Activated T-cell treated with anti-CD3 and anti-CD28 coated beads, Interleukin-2, amount 50 U/mL, for 1 hour (primary cell): ENCODE measurements around the gene ARSJ.

ENCODE experiments used
- DNase-seq: peaks from one replicate; pipeline ENCODE4 v3.0.0-alpha.2; 2020

ARSJ gene

DNA sequence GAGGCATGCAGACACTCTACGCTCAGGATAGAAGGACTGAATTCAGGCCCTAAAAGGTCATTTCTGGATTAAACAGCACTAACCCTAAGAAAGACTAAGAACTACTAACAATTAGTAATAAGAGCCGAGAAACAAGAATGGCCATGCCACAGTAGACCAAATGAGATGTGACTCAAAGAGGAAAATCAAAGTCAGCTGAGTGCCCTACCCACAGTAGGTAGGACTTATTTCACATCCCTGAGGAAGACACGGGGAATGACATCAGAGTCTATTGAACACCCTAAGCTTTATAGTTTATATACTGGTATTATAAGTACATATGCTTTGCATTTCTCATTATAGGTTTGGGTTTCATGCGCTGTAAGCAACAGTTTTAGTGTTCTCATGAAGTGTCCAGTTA is 2.7 kb upstream of the ARSJ start:
- DNase-seq, result no peak

DNA sequence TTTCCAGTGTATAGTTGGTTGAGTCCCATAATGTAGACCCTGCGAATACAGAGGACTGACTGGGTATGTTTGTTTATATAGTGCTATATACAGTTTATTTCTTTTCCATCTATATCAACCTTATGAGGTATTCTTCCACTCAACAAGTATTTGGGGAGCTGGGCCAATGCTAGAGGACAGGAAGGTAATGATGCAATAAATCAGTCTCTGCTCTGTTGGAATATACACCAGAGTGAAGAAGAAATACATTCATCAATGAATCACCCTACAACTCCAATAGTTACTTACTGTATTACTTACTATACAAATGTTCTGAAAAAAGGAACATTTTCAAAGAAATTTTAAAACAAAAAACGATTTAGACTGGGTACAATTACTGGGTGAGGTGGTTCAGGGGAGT is 2.1 kb upstream of the ARSJ start:
- no peak for DNase-seq

DNA sequence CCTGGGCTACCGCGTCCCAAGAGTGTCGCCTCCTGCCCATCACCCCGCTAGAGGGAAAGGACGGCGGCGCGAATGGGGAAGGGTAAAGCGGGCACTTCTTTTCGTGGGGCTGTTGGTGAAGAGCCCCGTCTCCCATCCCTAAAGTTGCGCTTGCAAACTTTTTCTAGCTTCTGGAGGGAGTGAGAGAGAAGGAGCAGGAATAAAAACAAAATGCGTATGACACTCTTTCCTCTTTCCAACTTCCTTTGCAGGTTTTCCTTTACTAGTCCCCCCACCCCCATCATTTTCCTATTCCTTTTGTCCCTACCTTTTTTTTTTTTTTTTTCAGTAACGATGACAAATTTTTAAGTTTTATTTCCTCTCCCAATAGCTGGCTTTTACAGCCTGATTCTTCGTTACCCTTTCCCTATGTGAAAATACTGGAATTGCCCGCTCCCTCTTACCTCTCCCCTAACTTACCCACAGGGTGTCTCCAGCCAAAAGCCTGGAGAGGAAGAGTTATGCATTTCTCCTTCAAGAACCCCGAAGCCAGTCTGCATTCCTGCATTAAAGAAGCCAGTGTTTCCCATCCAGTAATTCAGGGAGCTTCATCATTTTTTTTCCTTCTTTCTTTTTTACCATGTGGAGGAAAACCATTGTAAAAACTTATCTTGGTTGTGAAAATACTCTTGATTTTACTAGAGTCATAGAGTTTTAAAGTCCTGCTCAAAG is 613 bp upstream of the ARSJ start:
- DNase-seq, result no peak

DNA sequence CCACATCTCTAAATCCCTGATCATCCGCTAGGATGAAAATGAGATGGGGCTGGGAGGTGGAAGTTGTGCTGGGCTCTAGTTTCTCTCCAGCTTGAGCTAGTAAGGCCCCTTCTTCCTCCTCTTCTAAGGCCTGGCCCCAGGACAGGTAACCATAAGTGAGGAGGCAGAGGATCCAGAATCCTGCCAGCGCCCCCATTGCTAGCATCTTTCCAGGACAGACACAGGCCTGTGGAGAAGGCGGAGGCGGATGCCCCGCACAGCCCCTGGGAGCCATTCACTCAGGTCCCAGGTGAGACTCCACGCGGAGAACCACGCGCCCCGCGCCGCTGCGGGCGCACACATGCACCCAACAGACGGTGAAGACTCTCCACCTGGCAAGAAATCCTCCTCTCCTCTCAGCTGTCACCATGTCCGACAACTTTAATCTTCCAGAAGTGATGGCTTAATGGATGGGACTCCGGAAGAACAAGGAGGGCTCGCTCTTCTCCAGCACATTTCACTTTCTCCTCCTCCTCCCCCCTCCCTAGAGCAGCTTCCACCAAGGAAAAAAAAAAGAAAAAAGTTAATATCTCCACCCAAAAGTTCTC is 793 bp downstream of the ARSJ start:
- DNase-seq, result no peak

DNA sequence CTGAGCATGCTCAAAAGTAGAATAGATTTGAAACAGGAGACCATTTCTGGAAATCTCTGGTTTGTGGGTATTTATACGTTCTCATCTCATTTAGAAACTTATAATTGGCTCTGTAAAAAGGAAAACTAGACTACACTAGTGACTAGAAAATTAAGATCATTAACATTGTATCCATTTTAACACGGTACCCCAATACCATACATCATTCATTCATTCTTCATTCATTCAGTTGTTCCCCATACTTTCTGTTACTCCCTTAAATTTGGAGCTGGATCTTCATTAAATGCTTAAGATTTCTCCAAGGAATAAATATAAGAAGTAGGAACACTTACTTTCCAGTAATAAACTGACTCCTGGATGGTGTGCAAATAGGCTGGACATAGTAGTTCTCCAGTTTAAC is 1.3 kb downstream of the ARSJ start:
- DNase-seq, result no peak

DNA sequence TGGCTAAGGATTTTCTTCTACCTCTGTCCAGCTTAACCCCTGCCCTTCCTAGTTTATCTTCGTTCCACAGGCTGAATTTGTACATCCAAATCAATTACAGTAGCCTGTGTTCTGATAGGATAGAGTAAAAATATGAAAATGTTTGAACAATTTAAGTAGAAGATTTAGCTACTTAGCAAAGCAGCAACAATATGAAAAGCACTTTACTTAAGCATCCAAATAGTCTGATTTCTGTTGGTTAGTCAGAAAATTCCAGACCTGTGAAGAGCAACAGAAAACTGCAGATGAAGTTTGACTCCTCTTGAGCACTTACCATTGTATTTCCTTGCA is 2.0 kb downstream of the ARSJ start:
- DNase-seq, result no peak

DNA sequence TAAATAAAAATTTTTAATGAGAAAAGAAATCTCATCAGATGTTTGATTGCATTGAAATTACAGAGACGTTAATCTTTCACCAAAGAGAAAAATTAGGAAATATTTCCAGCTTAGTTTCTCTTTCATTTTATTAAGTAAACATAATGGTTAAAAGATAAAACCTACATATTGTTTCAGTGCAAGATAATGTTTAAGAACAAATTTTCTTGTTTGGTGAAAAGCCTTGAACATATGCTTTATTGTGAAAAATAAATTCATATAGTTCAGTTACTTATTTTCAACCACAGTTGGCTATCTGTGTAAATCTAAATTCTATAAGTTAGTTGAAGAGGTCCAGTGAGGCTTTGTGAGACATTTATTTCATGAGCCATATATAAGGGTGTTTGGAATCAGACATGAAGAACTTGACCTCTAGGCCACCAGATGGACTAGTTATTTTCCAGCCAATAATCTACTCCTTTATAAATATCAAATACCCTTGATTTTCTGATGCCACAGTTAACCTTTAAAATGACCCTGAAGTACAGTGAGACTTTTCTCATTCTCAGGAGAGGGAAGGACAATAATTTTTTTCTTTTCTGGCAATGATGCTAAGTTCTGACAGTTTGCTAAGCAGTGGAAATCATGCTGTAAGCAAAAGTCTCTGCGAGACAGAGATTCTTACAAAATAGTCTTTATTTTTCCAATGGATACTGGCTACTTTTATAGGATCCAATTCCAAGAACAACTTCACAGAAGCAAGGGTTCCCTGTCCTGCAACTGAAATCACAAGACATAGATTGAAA is 2.5 kb downstream of the ARSJ start:
- DNase-seq, result no peak

DNA sequence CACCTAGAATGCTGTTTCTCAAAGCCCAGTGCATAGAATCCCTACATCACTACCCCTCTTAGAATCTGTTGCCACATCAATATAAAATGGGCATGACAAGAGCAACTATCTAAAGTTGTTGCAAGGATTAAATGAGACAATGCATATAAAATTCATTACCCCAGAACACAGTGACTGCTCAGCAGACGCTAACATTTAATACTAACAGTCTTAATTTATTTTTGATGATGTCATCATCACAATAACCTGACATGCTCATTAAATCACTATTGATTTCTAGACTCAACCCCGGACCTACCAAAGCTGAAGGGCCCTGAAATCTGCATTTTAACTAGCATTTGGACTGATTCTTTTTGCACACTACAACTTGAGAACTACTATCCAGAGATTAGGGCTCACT is 3.9 kb downstream of the ARSJ start:
- no peak for DNase-seq

DNA sequence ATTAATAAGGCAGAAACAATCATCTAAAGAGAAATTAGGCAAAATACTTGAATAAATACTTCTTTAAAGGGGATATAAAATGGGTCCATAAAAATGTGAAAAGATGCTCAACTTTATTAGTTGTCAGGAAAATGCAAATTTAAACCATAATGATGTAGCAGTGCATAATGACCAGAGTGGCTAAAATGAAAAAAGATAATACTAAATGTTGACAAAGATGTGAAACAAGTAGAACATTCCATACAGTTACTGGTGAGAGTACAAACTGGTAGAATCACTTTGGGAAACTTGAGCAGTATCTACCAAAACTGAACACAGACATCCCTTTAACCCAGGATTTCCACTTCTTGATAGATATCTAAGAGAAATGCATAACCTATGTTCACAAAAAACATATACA is 5.0 kb downstream of the ARSJ start:
- DNase-seq, result no peak

DNA sequence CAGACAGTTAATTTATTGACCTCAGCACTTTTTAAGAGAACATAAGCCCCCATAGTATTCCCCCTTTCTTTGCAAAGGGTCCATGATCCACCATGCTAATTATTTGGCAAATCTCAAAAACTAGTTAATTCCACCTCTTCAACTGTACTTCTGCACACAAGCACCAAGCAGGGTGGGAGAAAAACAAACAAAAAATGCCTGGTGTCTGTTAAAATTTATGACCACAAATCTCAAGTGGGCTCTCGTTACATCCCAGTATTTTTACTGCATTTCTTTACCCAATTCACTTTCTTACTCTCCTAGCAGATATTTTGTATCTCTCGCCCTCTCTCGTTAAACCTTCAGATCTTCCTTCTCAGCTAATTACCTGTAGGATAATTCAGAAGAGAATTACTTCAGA is 6.1 kb downstream of the ARSJ start:
- DNase-seq, result no peak

DNA sequence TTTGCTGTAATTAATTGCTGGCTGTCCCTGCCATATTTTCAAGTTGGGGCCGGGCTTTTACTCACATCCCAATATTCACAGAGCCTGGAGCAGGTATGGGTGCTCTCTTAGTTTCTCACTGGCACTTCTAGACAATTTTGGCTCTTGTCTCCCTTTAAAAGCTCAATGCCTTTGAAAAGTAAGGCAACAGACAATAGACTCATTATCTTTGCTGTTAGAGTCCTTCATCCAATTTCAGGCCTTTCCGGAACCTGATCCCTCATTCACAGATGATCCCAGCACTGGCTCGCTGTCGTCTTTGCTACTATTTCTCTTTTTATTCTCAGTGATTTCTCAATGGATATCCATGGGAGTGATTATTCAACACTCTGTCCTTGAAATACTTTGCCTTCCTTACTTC is 6.7 kb downstream of the ARSJ start:
- no peak for DNase-seq

DNA sequence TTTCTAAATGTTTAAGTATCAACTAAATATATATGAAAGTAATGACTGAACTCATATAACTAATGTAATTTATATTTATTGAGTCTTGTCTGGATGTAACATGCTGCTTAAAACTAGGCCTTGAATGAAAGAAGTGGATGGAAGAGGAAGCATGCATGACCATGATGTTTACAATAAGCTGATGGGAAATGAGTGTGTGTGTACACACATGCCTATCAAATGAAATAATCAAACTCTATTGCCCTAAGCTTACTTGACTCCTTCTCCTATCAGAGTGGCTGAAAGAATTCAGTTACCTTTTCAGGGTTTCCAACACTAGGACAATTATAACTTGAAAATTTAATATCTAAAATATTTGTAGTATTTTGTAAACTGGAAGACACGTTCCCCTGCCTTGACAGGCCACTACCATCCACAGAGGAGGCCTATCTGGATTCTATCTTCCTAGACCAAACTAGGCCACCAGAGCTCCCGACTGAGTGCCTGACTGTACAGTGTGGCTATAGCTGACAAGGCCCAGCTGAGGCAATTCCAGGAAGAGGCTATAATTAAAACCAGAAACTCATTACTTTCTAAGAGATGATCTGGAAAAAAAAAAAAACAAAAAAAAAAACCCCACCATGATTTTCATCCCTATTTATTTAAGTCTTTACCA is 7.6 kb downstream of the ARSJ start:
- DNase-seq, result no peak

DNA sequence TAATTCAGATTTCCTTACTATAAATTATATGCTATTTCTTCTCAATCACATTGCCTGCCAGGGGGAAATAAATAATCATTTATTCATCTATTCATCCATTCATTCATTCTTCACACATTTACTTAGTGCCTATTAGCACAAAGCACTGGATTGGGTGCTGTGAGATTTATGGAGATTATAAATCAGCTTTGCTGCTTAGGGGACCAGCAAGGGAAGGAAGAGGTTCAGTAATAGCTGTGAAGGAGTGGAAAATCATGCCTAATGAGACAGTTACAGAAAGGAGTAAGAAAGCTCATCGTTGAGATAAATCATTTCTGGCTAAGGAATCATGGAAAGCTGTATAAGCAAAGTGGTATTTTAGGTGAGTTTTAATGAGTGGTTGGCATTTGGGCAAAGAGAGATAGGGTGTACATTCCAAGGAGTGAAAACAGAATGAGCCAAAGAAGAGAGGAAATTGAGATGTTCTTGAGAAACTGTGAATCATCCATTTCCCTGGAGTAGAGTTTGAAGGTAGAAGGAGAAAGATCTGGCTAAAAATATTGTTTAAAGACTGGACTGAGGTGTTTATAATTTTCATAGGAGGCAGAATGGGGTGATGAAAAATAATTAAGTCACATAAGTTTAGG is 9.6 kb downstream of the ARSJ start:
- DNase-seq, result no peak

DNA sequence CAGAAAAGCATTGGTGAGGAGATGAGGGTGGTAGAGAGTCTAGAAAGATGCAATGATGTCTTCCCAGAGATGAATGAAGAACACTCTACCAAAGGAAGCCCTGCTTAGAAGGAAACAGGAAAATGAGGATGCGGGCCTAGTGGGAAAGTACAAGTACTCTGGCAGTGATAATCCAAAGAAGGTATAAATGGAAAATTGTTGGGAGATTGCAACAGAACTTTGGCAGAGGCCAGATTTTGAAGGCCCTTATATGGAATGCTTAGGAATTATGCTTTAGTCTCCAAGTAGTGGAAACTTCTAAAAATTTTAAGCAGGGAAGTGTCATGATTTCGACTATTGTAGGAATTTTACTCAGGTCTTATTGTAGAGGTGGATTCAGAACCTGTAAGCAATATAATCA is 11.0 kb downstream of the ARSJ start:
- no peak for DNase-seq

DNA sequence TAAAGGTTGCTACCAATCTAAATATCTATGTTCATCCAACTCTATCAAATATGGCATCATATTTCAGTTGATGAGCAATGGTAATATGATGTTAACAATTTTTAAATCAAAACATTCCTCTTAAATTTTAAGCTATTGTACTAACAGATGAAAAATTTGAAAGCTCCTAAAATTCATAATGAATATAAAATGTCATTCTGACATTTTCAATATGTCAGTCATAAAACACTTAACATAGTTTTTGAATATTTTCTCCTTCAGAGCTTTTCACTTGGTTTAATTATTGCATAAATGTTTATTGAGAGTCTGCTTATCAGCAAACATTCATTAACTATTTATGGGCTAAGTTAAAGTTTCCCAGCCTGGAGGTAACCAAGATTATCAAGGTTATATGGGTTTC is 11.8 kb downstream of the ARSJ start:
- DNase-seq, result no peak

DNA sequence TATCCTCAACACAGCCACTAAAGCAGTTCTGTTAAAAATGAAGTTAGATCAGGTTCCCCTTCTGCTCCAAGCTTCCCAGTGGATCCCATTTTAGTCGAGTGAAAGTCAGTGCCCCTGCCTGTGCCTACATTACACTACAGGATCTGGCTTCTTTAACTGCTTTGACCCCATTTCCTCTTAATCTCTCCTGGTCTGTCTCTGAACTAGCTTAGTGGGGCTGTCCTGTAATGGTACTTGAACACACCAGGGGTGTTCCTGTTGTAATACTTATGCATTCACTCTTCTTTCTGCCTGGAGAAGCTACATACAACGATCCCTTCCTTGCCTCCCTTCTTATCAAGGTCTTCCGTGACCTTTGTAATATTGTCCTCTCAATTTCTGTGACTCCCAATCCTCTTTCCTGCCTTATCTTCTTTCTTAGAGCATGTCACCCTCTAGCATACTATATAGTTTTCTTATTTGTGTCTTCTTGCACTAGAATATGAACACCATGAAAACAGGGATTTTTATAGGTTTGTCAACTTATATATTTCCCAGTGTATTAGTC is 16.7 kb downstream of the ARSJ start:
- DNase-seq, result no peak

DNA sequence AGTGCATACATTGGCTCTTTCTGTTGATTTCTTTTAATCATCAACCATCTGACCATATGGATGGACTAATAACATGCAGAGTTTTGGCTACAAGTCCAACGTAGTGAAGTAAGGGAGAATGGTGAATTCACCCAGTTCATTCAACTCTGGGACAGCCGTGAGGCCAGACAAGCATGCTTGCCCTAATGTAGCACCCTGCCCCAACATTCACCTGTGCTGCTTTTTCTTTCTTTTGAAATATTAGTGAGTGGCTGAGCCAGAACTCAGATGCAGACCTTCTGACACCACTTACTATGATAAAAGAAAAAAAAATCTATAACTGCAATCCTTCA is 17.5 kb downstream of the ARSJ start:
- no peak for DNase-seq

DNA sequence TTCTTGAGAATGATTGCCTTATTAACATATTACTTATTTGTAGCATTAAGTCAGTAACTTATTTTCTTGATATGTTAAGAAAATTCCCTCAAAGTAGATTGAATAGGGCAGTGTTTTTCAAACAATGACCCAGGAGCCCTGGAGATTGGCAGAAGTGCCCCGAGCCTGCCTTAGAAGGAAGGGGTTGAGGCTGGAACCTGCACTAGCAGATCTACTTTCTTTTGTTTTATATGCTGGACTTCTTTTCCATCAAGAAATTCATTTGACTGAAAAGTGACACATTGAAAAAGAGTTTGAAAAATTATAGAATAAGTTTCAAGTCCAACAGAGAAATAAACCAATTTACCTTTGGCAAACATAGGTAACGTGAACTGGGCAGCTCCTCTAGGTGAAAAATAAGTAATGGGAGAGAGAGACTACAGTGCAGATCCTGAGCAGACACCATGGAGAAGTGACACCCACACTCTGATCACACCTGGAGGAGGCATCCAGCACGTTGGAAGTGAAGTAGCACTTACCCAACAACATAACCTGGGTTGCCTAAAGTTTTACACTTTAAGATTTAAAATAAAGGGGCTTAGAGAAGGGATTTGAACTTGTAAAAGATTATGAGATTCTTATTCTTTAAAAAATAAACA is 18.6 kb downstream of the ARSJ start:
- DNase-seq, result no peak

DNA sequence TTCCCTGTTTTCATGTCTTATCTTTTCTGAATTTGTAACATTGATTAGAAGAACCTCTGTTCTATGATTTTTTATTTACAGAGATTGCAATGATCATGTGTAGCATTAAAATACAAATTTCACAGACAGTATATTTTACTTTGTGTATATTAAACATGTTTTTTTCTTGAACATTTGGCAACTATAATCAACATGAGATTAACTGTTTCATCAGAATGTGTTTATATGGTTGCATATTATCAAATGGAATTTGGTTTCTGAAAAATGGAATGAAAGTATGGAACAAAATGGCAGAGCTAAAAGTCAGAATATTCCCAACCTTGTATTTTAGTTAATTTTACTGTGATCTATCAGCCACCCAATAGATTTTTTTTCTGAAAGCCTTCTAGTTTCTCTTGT is 19.9 kb downstream of the ARSJ start:
- DNase-seq, result no peak

DNA sequence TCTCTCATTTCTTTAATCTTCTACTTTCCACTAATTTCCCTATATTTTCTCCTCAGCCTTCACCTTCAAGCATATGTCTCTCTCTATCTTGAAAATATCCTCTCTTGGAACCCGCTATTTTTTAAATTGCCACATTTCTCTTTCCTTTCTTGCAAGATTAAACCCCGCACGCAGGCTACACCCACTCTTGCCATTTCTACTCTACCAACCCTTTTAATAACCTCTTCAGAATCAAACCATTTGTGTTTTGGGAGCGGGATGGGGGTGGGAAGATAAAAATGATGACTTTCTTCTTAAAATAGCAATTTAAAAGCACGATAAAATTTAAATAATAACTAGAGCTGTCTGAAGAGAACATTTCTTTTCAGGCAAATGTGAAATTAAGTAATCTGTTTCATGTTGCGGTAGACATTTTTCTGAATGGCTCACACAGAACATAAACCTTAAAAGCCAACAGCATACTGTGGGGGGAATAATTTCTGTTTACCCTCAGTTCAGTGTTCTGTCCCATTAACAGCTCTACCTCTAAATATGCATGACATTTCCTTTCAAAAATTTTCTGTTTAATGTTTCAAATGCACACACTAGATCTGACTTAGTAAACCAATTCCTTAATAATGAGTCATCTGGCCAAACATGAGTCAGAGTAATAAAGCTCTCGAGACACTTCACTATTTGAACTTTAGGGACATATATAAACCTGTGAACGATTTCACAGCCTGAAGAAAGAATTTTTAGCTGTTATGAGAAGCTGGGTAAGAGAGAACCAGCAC is 20.5 kb downstream of the ARSJ start:
- no peak for DNase-seq

DNA sequence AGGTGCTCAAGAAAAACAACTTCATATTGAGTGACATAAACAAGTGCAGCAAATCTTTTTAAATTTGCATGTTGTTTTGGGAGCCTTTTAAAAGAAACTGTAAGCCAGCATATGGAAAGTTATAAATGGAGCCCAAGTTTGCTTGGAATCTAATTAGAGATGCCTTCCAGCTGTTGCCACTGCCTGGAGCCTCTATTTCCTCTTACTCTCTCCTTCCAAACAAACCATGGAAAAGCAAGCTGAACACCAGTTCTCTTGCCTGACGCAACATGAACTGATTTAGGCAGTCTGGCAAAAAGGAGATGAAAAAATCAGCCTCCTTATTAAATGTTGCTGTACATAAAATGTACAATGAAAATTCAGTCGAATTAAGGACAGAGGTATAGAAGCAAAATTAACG is 21.5 kb downstream of the ARSJ start:
- DNase-seq, result no peak

DNA sequence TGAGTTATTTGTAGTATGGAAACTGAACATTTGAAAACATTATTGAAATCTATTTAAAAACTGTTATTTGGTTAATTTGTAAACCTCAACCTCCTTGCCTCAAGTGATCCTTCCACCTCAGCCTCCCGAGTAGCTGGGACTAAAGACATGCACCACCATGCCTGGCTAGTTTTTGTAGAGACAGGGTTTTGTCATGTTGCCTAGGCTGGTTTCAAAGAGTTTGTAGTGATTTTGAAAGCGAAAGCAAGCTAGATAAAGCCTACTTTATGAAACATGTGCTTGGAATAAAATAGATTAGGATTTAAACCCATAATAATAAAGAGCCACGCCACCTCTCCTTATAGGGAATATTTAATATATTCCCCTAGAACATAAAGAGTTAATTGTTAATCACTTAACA is 23.5 kb downstream of the ARSJ start:
- no peak for DNase-seq
